ENCODE results near the gene SDK1.

DNA sequence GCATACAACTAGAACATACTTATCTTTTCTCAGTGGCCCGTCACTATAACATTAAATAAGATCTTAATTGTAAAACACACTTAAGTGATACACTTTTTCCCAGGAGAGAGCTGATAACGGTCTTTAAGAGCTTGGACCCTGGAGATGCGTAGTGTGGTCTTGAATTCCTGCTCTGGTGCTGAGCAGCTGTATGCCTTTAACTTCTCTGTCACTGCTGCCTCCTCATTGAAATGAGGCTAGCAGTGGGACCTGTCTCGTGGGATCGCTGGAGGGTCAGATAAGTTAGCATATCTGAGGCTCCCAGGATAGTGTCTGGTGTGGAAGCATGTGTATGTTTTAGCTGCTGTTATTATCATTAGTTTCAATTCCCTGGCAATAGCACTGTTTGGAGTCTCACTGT is 194.9 kb downstream of the SDK1 start:
- TF ChIP-seq, protein P1, sequence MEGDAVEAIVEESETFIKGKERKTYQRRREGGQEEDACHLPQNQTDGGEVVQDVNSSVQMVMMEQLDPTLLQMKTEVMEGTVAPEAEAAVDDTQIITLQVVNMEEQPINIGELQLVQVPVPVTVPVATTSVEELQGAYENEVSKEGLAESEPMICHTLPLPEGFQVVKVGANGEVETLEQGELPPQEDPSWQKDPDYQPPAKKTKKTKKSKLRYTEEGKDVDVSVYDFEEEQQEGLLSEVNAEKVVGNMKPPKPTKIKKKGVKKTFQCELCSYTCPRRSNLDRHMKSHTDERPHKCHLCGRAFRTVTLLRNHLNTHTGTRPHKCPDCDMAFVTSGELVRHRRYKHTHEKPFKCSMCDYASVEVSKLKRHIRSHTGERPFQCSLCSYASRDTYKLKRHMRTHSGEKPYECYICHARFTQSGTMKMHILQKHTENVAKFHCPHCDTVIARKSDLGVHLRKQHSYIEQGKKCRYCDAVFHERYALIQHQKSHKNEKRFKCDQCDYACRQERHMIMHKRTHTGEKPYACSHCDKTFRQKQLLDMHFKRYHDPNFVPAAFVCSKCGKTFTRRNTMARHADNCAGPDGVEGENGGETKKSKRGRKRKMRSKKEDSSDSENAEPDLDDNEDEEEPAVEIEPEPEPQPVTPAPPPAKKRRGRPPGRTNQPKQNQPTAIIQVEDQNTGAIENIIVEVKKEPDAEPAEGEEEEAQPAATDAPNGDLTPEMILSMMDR (IDR thresholded peaks at IDR 0.05; ENCODE audit: low read depth, low read length, missing input control), result no peak
- TF ChIP-seq, protein P2, sequence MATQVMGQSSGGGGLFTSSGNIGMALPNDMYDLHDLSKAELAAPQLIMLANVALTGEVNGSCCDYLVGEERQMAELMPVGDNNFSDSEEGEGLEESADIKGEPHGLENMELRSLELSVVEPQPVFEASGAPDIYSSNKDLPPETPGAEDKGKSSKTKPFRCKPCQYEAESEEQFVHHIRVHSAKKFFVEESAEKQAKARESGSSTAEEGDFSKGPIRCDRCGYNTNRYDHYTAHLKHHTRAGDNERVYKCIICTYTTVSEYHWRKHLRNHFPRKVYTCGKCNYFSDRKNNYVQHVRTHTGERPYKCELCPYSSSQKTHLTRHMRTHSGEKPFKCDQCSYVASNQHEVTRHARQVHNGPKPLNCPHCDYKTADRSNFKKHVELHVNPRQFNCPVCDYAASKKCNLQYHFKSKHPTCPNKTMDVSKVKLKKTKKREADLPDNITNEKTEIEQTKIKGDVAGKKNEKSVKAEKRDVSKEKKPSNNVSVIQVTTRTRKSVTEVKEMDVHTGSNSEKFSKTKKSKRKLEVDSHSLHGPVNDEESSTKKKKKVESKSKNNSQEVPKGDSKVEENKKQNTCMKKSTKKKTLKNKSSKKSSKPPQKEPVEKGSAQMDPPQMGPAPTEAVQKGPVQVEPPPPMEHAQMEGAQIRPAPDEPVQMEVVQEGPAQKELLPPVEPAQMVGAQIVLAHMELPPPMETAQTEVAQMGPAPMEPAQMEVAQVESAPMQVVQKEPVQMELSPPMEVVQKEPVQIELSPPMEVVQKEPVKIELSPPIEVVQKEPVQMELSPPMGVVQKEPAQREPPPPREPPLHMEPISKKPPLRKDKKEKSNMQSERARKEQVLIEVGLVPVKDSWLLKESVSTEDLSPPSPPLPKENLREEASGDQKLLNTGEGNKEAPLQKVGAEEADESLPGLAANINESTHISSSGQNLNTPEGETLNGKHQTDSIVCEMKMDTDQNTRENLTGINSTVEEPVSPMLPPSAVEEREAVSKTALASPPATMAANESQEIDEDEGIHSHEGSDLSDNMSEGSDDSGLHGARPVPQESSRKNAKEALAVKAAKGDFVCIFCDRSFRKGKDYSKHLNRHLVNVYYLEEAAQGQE (IDR thresholded peaks at IDR 0.05), result no peak
- TF ChIP-seq, protein P3, sequence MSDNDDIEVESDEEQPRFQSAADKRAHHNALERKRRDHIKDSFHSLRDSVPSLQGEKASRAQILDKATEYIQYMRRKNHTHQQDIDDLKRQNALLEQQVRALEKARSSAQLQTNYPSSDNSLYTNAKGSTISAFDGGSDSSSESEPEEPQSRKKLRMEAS (IDR thresholded peaks at IDR 0.05), result no peak
- TF ChIP-seq TAF1 (conservative IDR thresholded peaks at IDR 0.05) (no peak), JUND (IDR thresholded peaks at IDR 0.05) (no peak), NR2F2 (IDR thresholded peaks at IDR 0.05) (no peak), RAD21 (IDR thresholded peaks at IDR 0.05) (no peak), SP1 (IDR thresholded peaks at IDR 0.05) (no peak)
- TF ChIP-seq, protein P4, sequence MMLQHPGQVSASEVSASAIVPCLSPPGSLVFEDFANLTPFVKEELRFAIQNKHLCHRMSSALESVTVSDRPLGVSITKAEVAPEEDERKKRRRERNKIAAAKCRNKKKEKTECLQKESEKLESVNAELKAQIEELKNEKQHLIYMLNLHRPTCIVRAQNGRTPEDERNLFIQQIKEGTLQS (IDR thresholded peaks at IDR 0.05), result no peak
- TF ChIP-seq, protein P5, sequence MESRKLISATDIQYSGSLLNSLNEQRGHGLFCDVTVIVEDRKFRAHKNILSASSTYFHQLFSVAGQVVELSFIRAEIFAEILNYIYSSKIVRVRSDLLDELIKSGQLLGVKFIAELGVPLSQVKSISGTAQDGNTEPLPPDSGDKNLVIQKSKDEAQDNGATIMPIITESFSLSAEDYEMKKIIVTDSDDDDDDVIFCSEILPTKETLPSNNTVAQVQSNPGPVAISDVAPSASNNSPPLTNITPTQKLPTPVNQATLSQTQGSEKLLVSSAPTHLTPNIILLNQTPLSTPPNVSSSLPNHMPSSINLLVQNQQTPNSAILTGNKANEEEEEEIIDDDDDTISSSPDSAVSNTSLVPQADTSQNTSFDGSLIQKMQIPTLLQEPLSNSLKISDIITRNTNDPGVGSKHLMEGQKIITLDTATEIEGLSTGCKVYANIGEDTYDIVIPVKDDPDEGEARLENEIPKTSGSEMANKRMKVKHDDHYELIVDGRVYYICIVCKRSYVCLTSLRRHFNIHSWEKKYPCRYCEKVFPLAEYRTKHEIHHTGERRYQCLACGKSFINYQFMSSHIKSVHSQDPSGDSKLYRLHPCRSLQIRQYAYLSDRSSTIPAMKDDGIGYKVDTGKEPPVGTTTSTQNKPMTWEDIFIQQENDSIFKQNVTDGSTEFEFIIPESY (IDR thresholded peaks at IDR 0.05), result no peak

Data from liver (tissue), 3 donors.